HepG2 (cell line): ENCODE data around the gene ZBTB7B. TPM values are rescaled to one million over a fixed set of nuclear protein-coding genes. Genes with fewer than 3 reads are reported as not detected.

Experiments used
- ADNP ChIP-seq: sonication (generic); formaldehyde crosslinking; IDR thresholded peaks from 2 replicates; pipeline ENCODE4 v1.4.0; 2020; ENCODE audit warnings: missing genetic modification reagents
- NFYB ChIP-seq: sonication (generic); formaldehyde crosslinking; IDR thresholded peaks from 2 replicates; pipeline ENCODE4 v1.4.0; 2020; ENCODE audit warnings: missing genetic modification reagents
- ZNF33B ChIP-seq: sonication (generic); formaldehyde crosslinking; IDR thresholded peaks from 2 replicates; pipeline ENCODE4 v1.5.1; 2020; ENCODE audit warnings: mild to moderate bottlenecking, missing genetic modification reagents
- polyA plus RNA-seq, 8 experiments: library from polyadenylated mRNA; depleted of rRNA in 3 of 8; stranded (reverse) in 7 of 8; unstranded in 1 of 8; fragments of >200 nt; fragmentation: Illumina TruSeq in 4 of 8; extraction: Trizol in 4 of 8; gene quantifications; 2 replicates each; pipeline versions ENCODE4 v1.2.1 to v1.2.3, GENCODE V29; 2011 to 2016; ENCODE audit warnings: low read depth in 4 of 8, missing spikeins in 1 of 8, mixed read lengths in 1 of 8; ENCODE audit not compliant: insufficient read depth in 1 of 8
- total RNA-seq, 5 experiments: library from RNA; depleted of rRNA; stranded (reverse); fragments of >200 nt; fragmentation: Illumina TruSeq; extraction: Trizol; gene quantifications; 2 replicates each; pipeline ENCODE4 v1.2.3, GENCODE V29; 2016; ENCODE audit warnings: low read depth in 1 of 5
- TF ChIP-seq, protein P1 (sequence below): sonication (generic); formaldehyde crosslinking; IDR thresholded peaks from 2 replicates; pipeline ENCODE4 v1.5.0; 2020; ENCODE audit warnings: mild to moderate bottlenecking, missing genetic modification reagents, moderate library complexity
- TF ChIP-seq, protein P2 (sequence below): sonication (generic); formaldehyde crosslinking; IDR thresholded peaks from 2 replicates; pipeline ENCODE4 v1.8.1; 2023; ENCODE audit warnings: mild to moderate bottlenecking, missing genetic modification reagents

The ZBTB7B gene
- total and polyA plus RNA-seq, 2 of the 13 experiments (the other 11 are each of a cell fraction or from before 2014, with no cell fraction given): 15.5 to 17.5 TPM

DNA sequence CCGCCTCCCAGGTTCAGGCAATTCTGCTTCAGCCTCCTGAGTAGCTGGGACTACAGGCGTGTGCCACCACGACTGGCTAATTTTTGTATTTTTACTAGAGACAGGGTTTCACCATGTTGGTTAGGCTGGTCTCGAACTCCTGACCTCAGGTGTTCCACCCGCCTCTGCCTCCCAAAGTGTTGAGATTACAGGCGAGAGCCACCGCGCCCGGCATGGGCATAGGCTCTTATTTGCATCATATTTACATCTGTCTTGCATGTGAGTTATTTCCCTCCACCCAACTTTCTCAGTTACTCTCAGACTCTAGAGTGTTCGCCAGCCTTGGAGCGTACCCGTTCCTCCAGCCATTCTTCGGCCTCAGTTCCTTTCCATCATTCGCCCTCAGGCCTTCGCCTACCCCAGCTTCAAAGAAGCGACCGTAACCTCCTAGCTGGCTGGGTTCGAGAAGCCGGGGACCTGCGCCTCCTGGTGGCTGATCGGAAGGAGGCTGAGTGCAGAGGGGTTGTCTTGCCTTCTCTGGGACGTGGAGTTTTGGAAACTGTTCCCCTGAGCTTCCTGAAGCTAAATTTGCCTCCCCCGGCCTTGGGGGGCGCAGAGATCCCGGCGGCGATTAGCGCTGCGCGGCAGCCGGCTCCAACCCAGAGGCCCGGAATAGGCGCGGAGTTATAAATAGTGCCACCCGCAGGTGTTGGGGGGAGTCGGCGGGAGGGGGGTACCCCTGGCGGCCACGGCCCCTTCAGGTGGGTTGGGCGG is 3.6 kb upstream of the ZBTB7B start (continued):
- no peak for TF ChIP-seq NFYB (CRISPR knock-in tag)
- TF ChIP-seq, protein P1, sequence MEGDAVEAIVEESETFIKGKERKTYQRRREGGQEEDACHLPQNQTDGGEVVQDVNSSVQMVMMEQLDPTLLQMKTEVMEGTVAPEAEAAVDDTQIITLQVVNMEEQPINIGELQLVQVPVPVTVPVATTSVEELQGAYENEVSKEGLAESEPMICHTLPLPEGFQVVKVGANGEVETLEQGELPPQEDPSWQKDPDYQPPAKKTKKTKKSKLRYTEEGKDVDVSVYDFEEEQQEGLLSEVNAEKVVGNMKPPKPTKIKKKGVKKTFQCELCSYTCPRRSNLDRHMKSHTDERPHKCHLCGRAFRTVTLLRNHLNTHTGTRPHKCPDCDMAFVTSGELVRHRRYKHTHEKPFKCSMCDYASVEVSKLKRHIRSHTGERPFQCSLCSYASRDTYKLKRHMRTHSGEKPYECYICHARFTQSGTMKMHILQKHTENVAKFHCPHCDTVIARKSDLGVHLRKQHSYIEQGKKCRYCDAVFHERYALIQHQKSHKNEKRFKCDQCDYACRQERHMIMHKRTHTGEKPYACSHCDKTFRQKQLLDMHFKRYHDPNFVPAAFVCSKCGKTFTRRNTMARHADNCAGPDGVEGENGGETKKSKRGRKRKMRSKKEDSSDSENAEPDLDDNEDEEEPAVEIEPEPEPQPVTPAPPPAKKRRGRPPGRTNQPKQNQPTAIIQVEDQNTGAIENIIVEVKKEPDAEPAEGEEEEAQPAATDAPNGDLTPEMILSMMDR (CRISPR knock-in tag): peak; percentile 74
- TF ChIP-seq ZNF33B (CRISPR knock-in tag): peak; percentile 54; the same call in 1 of the 2 replicates
- TF ChIP-seq, protein P2, sequence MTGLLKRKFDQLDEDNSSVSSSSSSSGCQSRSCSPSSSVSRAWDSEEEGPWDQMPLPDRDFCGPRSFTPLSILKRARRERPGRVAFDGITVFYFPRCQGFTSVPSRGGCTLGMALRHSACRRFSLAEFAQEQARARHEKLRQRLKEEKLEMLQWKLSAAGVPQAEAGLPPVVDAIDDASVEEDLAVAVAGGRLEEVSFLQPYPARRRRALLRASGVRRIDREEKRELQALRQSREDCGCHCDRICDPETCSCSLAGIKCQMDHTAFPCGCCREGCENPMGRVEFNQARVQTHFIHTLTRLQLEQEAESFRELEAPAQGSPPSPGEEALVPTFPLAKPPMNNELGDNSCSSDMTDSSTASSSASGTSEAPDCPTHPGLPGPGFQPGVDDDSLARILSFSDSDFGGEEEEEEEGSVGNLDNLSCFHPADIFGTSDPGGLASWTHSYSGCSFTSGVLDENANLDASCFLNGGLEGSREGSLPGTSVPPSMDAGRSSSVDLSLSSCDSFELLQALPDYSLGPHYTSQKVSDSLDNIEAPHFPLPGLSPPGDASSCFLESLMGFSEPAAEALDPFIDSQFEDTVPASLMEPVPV (CRISPR knock-in tag): 0 out of 2 replicates have a peak, but pooled peaks have one; percentile 9
- 0 out of 2 replicates have a peak, but pooled peaks have one; percentile 33 for TF ChIP-seq ADNP (CRISPR knock-in tag)
